Measurements from ENCODE around the gene AKAP3. TPM values are rescaled to one million over a fixed set of nuclear protein-coding genes. Genes with fewer than 3 reads are reported as not detected.

AKAP3 gene
- total and polyA plus RNA-seq, 2 of the 8 experiments (the other 6 are each of a cell fraction or from before 2014, with no cell fraction given), result 0.54 to 1.0 TPM

- Histone ChIP-seq H2BK15ac (ENCODE audit: low read length) (no peak overlapping the region), H3K4me2 (ENCODE audit: insufficient read depth in 1 of 2, low read depth in 2 of 2, low read length in 2 of 2) (no peak overlapping the region), H2BK12ac (ENCODE audit: low read depth, low read length) (no peak overlapping the region), H3K4me1 (replicated peaks in 1 of 4; ENCODE audit: control insufficient read depth in 3 of 4, insufficient read depth in 4 of 4, low read length in 3 of 4) (no peaks in the 10 kb centered on the region), H4K5ac (ENCODE audit: insufficient read length, low read depth, low read length) (no peak overlapping the region), H3K4me3 (ENCODE audit: extremely low read depth in 1 of 4, insufficient read depth in 2 of 4, low read depth in 3 of 4, low read length in 4 of 4) (no peak overlapping the region), H2AFZ (ENCODE audit: low read length) (no peak overlapping the region), H3K4ac (replicated peaks; ENCODE audit: insufficient read length, low read depth, low read length) (no peak overlapping the region), H3K9ac (replicated peaks in 1 of 4; ENCODE audit: extremely low read depth in 1 of 4, low read depth in 3 of 4, low read length in 3 of 4) (no peak overlapping the region), H3K23me2 (ENCODE audit: low read depth, low read length) (no peaks in the 10 kb centered on the region), H3K36me3 (ENCODE audit: control insufficient read depth in 2 of 4, insufficient read depth in 4 of 4, low read length in 3 of 4) (peaks cover 5 to 59% (median 31%) of the 10 kb centered on the region in 4 experiments; a peak in 7 of 8 replicates), H2BK120ac (replicated peaks; ENCODE audit: low read depth, low read length) (no peak overlapping the region), H3K79me1 (ENCODE audit: low read depth, low read length) (no peaks in the 10 kb centered on the region), H4K8ac (ENCODE audit: extremely low read depth, insufficient read depth, low read length) (no peak overlapping the region), H3K27ac (ENCODE audit: low read depth, low read length) (no peak overlapping the region), H2BK20ac (ENCODE audit: low read length) (no peak overlapping the region), H4K91ac (replicated peaks; ENCODE audit: insufficient read length, low read length) (no peak overlapping the region), H3K18ac (ENCODE audit: extremely low read depth, low read length) (no peak overlapping the region), H3K56ac (replicated peaks; ENCODE audit: insufficient read length, low read depth, low read length) (no peak overlapping the region), H3K79me2 (ENCODE audit: control insufficient read depth in 1 of 2, insufficient read depth in 2 of 2, low read length in 2 of 2) (no peaks in the 10 kb centered on the region), H4K20me1 (replicated peaks in 1 of 2; ENCODE audit: control insufficient read depth in 1 of 2, insufficient read depth in 2 of 2, low read length in 2 of 2) (peaks cover 0 to 5% of the 10 kb centered on the region in 2 experiments), H3K14ac (ENCODE audit: insufficient read length) (no peak overlapping the region), H2AK5ac (ENCODE audit: low read depth, low read length) (no peak overlapping the region), H3K23ac (ENCODE audit: insufficient read length) (no peak overlapping the region), H3K9me3 (ENCODE audit: insufficient read depth in 2 of 2, low read depth in 1 of 2, low read length in 1 of 2) (peaks cover 2 to 5% of the 10 kb centered on the region in 2 experiments; a peak in 1 of 4 replicates), H2BK5ac (ENCODE audit: low read depth, low read length) (no peak overlapping the region; the same call in 1 of the 2 replicates), H3K27me3 (replicated peaks in 1 of 4; ENCODE audit: control insufficient read depth in 3 of 4, extremely low read depth in 1 of 4, insufficient read depth in 3 of 4, low read length in 3 of 4) (no peaks in the 10 kb centered on the region)
- no peak for TF ChIP-seq HDAC6 (IDR thresholded peaks at IDR 0.05; ENCODE audit: low read depth, low read length)
- TF ChIP-seq CREB1 (IDR thresholded peaks at IDR 0.05), result no peak
- peak in 1 of 2 experiments; percentile 14; a peak in 2 of 4 replicates for TF ChIP-seq RAD21 (IDR thresholded peaks at IDR 0.05 in 1 of 2, conservative IDR thresholded peaks at IDR 0.05 in 1 of 2; ENCODE audit: low read depth in 2 of 2, low read length in 2 of 2)
- ChIA-PET POLR2A (ENCODE audit: partially characterized antibody) (interaction anchor here (1.2 kb wide), 1 partner anchor 17 kb away, joined by 3 read pairs; no protein-coding TSS in a partner anchor), CTCF (ENCODE audit: partially characterized antibody) (interaction anchor here (0.6 kb wide), 1 partner anchor 98 kb away, joined by 3 read pairs; no protein-coding TSS in a partner anchor)
- DNase-seq (ENCODE audit: low read depth in 1 of 2, low spot score in 2 of 2) (no peak), FAIRE-seq (no peak)
- WGBS, 2 experiments (ENCODE audit: extremely low coverage in 1 of 2, insufficient coverage in 1 of 2, insufficient read length in 1 of 2, insufficient replicate concordance in 2 of 2, low coverage in 1 of 2, low lambda C conversion rate in 2 of 2, missing lambda C conversion rate in 1 of 2), result 84% methylated on average over 8 of the region's 8 CpGs; no CpG with 5 or more reads in 1 of the 2 experiments
These were observed 36.5 kb upstream of the AKAP3 start for GRCh38 chr12:4685317-4685716.
